GM19395 (cell line): Measurements from ENCODE around the gene FSTL5.

Source experiments
- ATAC-seq: cut with Tn5 transposase; IDR thresholded peaks from one replicate; pipeline ENCODE4 v1.9.1; 2021; ENCODE audit warnings: mild to moderate bottlenecking, moderate library complexity; ENCODE audit not compliant: unreplicated experiment

The FSTL5 gene

GRCh38 chr4:161948026-161948770, 215.6 kb downstream of the FSTL5 start:
- ATAC-seq, result no peak

DNA sequence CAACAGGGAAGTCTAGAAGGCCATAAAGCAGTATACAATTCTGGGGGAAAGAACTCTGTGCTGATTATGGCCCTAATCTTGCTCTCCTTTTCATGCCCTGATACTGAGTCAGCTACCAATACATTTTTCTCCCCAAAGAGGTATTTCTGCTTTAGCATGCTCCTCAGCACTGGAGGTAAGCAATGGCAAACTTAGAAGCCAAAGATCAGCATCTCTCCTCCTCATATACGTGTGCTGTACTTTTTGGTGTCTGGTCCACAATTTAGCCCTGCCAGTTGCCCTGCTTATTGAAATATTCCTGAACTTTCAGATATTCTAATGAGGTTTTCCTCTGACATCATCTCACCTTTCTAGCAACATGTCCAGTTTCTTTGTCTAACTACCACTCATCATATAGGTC, 226.2 kb downstream of the FSTL5 start:
- no peak for ATAC-seq

GRCh38 chr4:161936625-161937550, 226.9 kb downstream of the FSTL5 start:
- ATAC-seq, result no peak

DNA sequence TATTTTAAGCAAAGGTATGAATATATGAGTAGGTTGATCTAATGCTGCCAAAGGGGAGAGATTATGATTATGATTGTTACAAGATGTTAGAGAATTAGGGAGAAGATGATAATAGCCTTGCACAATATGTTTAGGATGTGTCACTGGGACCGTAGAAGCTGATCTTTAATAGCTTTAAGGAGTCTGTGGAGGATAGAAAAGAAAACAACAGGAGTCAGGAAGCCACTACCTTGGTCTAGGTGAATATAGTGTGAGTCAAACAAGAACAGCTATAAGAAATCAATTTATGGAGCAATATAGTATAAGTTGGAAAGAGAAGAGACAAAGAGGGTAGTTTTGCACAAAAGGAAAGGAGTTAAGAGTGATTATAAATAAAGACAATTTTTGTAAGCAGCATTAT, 232.7 kb downstream of the FSTL5 start:
- no peak for ATAC-seq

DNA sequence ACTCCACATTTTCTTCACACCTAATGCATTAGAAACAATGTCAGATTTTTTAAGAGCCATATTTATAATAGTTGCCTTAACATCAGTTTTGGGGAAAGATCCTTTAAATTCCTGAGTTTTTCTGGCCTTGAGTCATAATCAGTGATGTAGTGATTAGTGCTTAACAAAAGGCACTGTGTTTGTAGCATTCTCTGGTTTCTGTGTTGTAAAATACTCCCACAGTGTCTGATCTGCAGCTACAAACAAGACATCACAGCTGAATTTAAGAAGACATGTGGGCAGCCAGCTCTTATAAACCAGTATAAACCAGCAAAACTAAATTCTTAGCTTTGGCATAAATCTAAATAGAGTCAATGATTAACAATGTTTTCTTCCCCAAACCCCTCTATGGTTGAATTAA, 233.8 kb downstream of the FSTL5 start:
- ATAC-seq, result no peak

GRCh38 chr4:161926033-161926828, 237.6 kb downstream of the FSTL5 start:
- no peak for ATAC-seq

DNA sequence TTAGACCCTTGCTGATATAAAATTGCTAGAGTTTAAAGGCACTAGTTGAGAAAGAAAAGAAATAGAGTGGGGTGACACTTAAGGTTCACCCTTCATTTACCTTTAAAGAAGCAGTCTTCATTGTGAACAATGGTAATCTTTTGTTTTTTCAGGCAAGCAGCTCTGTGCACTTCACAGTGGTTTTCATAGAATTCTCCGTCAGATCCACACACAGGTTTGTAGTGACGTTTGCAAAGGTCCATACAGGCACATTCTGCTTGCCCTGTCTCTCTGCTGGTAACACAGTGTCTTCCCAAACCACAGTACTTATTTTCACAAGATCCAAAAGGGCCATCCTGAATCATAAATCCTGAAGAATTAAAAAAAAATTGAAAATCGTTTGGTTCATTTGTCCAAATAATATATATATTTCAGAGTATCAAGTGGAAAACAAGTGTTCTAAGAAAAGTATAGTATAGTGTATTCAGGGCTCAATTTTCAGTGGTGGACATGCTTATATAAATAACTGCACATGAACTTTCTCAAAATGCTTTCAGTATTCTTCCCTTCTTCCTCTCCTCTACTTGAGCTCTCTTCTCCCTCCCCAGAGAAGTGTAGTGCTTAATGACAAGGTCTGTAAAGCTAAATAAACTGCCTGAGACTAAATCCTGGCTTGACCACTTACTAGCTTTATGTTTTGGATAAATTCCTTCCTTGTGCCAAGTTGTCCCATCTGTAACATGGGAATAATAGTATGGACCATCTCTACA, 243.3 kb downstream of the FSTL5 start:
- ATAC-seq, result no peak

GRCh38 chr4:161919442-161920220, 244.2 kb downstream of the FSTL5 start:
- ATAC-seq, result no peak

DNA sequence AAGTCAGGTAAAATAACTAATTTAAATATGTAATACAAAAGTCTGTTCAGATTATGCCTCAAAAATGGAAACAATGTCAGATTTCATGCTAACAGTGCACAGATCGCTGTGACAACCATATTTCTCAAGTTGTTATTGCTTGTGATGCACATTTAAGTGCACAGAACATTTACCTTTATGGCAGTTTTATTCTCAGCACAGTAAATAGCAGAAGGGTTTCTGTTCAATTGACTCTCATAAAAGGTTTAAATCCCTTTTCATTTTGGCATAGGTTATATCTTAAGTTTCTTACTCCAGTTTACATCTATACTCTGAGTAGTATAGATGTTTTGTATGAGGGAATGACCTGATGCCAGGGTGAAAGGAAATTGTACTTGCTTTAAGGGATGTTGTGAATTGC, 247.8 kb downstream of the FSTL5 start:
- ATAC-seq, result no peak

DNA sequence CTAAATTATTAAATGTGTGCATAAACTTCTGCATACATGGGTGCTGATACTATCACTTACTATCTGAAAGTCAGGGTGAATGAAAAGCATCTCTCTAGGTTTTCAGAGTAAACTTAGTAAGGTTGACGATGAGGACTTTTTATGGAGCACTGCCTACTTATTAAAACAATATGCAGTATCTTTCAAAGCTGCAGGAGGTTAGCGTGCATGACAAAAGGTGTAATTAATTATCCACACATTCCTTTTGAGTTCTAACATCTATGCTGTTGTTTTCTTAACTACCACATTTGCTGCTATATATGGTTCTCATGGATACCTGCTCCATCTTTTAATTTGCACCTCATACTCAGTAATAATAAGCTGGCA, 256.2 kb downstream of the FSTL5 start:
- no peak for ATAC-seq

DNA sequence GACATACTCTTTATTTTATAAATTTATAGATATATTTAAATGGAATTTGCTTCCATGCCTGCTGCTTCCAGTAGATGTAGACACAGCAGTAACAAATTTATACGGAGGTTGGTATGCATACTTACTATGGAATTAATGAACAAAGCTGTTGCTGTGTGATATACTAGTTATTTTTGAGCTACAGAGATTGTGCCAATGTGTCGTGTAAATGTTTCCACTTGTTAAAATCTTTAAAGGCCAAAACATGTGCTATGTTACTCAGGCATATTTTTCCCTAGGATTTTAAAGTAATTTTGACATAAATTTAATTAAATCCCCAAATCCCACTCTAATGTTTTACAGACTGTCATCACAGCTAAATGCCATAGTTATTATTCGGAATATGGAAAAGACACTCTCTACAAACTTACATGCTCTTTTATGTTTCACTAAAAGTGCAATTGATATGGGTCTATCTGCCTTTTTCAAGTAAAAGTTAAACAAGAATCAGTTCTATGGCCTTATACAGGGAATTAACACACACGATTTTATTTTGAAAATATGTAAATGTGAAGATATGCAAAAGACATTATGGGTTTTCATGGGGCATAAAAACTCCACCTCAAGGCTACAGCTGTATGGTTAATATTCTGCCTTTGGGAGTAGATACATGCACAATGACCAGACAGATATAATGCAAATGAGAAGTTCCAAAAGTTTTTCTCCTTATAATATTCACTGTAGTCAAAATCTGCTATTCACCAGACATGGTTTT, 256.8 kb downstream of the FSTL5 start:
- ATAC-seq, result no peak

GRCh38 chr4:161900110-161900509, 263.7 kb downstream of the FSTL5 start:
- ATAC-seq, result no peak

DNA sequence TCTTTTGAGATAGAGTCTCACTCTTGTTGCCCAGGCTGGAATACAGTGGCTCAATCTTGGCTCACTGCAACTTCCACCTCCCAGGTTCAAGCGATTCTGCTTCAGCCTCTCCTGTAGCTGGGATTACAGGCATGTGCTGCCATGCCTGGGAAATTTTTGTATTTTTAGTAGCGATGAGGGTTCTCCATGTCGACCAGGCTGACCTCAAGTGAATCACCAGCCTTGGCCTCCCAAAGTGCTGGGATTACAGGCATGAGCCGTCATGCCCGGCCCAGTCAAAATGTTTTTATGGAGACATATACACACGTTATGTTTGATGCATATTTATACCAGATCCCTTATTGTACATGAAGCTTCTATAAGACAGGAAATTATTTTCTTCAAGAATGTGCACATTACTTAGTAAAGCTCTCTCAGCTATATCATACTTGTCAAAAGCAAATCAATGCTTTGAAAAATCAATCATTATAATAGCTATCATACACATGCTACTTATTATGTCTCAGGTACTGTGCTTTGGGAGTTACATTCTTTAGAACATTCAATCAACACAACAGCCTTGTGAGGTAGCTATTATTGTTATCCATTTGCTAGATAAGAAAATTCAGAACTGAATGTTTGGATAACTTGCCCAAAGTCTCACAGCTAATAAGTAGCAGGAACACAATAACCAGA, 269.2 kb downstream of the FSTL5 start:
- ATAC-seq, result no peak

- no peak for ATAC-seq
Observed at GRCh38 chr4:161894014-161894413, 269.8 kb downstream of the FSTL5 start.

DNA sequence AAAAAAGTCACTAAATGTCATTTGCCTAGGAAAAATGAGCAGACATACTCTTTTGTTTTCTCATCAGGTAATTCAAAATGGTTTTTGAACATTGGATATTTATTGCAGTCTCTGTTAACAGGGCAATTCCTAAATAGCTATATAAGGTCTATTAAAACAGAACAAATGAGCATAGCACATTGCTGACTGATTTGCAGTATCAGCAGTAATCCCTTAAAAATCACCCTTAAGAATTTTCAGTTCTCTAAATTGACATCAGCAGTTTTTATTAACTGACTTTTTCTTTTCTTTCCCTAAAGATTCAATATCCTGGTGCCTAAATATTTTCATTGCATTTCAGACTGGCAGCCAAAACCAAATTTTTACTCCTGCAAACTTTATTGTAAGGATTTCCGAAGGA, 270.2 kb downstream of the FSTL5 start:
- ATAC-seq, result no peak

- no peak for ATAC-seq
Observed at GRCh38 chr4:161892951-161893350, 270.8 kb downstream of the FSTL5 start.

DNA sequence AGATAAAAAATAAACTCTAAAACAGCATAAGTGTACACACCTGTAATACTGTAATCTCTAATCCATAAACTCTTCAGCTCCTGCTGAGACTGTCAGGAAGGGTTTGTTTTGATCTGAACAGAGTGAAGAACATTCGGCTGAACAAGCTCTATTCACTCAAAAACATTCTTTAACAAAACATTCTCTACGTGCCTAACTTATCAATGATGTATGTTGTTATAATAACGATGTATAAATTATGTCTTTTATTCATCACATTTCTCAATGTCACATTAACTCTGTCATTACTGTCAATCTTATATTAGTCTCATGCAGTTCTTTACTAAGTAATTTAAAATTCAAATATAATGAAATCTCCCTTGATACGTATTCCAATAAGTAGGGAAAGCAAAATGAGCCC, 280.6 kb downstream of the FSTL5 start:
- no peak for ATAC-seq

- ATAC-seq, result no peak
Observed at GRCh38 chr4:161881370-161881769, 282.4 kb downstream of the FSTL5 start.

DNA sequence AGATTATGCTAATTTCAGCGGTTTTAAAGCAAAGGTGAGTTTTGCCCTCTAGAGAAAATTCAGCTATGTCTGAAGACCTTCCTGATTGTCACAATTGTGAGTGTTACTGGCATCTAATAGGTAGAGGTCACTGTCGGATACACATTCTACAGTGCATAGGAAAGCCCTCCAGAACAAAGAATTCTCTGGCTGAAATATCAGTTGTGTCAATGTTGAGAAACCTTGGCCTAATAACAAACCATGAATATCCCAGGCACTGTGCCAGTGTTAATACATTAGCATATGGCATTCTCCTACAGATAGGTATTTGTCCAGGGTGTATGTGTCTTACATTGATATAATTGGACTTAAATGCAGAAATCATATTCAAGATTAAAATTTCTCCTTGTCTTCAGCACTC, 294.3 kb downstream of the FSTL5 start:
- no peak for ATAC-seq
